GM21717 (cell line): ENCODE data around the gene MSH3.
"Not testable (repeated sequence)": the region's sequence is repeated elsewhere in the genome, so short reads cannot be mapped to it uniquely, and the experiment has no call there.

Source experiments
- ATAC-seq: cut with Tn5 transposase; IDR thresholded peaks from one replicate; pipeline ENCODE4 v1.9.1; 2021; ENCODE audit warnings: mild to moderate bottlenecking, moderate library complexity; ENCODE audit not compliant: unreplicated experiment

MSH3 gene

DNA sequence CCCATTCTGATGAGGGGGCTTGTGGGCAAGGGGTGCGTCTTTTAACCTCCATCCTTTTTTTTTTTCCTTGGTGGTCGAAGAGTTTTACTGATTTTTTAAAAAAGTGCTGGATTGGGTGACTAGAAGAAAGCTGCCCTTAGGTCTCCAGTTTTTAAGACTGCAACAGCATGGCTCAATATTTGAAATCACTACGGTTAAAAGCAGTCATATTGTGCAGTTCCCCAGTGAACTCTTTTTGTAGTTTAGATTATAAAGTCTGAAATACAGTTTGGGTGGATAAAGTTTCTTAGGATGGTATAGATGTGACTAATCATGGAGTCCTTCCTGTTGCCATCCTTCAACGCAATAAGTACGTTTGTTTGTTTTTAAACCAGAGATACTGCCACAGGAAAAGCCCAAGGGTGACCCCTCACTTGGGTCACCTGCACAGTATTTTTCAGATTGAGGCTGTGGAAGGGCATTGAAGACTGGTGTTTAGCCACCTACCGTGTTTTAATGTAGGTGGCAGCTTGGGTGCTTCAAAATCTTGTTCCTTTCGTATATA, 851 bp downstream of the MSH3 start:
- no peak for ATAC-seq

- ATAC-seq, result no peak
Observed at GRCh38 chr5:80656425-80656824, 2.0 kb downstream of the MSH3 start.

- no peak for ATAC-seq
Observed at GRCh38 chr5:80659106-80659505, 4.7 kb downstream of the MSH3 start.

- not testable (repeated sequence) for ATAC-seq
Observed at GRCh38 chr5:80660661-80661060, 6.2 kb downstream of the MSH3 start.

DNA sequence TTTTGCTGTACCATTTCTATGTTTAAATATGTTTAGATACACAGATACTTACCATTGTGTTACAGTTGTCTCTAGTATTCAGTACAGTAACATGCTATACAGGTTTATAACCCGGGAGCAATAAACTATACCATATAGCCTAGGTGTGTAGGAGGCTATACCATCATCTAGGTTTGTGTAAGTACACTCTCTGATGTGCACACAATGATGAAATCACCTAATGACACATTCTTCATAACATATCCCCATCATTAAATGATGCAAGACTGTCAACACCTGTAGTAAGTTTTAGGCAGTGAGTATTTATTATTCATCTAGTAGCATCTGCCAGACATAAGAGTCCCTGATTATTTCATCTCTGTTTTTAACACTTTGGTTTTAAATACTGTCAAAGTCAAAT, 7.7 kb downstream of the MSH3 start:
- no peak for ATAC-seq

DNA sequence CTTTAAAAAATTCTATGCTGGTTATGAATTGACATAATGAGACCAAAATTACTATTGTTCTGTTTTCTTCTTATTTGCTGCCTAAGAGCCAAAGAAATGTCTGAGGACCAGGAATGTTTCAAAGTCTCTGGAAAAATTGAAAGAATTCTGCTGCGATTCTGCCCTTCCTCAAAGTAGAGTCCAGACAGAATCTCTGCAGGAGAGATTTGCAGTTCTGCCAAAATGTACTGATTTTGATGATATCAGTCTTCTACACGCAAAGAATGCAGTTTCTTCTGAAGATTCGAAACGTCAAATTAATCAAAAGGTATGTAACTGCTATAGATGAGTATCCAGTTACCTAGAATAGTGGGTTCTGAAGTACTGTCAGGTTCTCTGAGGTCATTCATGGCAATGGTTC, 10.6 kb downstream of the MSH3 start:
- ATAC-seq, result no peak

DNA sequence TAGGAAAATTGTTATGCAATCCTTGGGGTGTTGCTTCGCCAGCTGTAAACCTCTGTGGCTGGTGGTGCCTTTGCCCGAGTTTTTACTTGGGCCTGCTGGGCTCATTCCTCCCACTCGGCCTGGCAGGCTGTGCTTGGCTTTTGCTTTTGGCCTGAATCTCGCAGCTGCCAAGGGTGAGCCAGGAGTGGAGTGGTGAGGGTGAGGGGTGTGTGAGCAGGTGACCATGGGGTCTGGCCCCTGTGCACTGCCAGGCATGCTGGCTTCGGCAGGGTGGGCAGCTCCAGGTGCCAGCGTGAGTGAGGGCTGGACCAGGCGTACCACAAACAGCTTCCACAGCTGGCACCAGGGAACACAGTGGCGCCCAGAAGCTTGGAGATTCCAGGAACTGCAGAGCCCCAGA, 12.9 kb downstream of the MSH3 start:
- ATAC-seq, result no peak

DNA sequence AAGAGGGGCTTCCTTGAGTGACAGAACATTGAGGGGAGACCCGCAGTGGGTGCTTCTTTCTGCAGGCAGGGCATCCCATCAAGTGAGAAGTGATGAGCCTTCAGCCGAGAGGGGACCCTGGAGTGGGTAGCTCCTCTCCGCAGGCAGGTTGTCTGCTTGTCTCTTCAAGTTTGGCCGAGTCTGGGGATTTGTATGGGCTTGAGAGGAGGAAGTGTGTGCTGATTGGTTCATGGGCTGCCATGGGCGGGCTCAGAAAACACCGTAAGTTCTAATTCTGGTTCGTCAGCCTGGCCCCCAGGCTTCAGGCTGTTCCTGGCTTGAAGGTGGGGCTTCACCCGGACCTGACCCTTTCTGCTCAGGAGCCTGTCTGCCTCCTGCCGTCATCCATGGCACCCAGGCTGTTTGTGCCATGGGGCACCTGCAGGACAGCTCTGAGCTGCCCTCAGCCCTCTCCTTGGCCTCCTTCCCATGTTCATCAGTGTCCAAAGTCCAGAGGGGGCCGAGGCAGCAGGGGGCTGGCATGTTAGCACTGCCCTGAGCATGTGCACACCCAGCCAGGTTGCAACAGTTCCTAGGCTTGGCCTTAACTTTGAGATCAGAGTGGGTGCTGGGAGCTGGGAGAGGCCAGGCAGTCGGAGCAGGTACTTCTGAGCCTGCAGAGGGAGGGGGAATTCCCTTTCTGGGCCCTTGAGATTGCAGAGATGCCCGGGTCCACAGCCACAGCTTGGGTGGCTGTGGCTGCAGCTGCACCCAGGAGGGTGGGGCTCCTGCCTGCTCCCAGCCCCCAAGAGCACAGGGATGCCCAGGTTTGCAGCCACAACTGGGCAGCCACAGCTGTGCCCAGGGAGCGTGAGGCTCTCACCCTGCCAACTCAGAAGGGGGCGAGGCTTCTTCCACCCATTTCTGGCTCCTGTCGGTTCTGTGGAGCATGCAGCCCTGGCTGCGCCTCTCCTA, 13.8 kb downstream of the MSH3 start:
- ATAC-seq, result peak; percentile 68

DNA sequence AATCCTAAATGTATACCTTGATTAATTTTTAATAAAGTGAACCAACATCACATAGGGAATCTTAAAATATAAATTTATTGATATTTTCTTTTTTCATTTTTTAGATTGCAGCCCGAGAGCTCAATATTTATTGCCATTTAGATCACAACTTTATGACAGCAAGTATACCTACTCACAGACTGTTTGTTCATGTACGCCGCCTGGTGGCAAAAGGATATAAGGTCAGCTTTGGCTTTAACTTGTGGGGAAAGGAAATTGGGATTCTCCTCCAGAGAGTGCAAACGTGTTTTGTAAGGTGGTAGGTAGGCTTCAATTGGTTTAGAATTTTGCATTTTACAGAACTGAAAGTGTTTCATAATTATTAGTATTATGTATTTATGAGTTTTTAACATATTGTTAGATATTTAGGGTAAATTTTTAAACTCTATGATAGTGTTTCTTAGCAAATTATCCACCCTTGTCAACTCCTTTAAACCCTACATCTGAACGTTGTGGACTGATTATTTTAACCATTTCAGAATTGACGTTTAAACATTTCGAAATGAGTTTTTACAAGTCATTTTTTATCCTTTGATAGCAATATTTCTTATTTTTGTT, 17.8 kb downstream of the MSH3 start:
- ATAC-seq, result peak; percentile 52

DNA sequence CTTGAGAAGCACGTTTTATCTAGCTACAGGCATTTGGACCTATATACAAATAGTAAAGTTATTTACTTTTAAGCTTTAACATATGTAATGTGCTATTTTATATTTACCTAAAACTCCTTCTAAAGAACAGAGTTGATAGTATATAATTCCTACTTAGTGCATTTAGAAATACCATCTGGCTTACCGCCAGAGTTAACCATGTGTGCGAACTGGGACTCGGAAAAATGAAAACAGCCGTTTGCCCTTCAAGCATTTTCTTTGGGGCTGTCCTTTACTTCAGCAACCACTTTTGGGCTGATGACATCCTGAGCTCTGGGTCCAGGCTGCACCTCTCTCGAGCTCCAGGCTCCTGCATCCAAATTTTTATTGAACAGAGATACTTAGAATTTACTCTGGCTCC, 22.3 kb downstream of the MSH3 start:
- no peak for ATAC-seq

DNA sequence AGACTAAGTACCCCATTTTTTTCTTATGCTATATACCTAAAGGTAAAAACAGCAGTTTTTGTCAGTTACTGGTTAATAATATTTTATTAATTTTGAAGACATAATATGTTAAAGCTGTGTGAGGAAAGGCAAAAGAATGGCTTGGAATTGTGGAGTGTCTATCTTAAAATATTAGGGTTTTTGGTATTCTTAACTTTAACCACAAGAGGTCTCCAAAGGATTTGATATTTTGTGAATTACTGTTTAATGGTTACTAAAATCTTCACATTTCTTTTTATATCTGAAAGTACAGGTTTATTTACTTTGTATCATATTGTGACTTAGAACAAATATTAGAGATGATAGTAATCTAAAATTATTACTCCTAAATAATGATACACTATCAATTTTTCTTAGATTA, 32.3 kb downstream of the MSH3 start:
- ATAC-seq, result no peak

- no peak for ATAC-seq
Observed at GRCh38 chr5:80688648-80689420, 34.4 kb downstream of the MSH3 start.

GRCh38 chr5:80689627-80690026, 35.2 kb downstream of the MSH3 start:
- no peak for ATAC-seq

- ATAC-seq, result no peak
Observed at GRCh38 chr5:80695666-80696065, 41.2 kb downstream of the MSH3 start.

- ATAC-seq, result no peak
Observed at GRCh38 chr5:80696450-80696849, 42.0 kb downstream of the MSH3 start.

GRCh38 chr5:80697100-80697499, 42.6 kb downstream of the MSH3 start:
- no peak for ATAC-seq

GRCh38 chr5:80698369-80698768, 43.9 kb downstream of the MSH3 start:
- ATAC-seq, result no peak

DNA sequence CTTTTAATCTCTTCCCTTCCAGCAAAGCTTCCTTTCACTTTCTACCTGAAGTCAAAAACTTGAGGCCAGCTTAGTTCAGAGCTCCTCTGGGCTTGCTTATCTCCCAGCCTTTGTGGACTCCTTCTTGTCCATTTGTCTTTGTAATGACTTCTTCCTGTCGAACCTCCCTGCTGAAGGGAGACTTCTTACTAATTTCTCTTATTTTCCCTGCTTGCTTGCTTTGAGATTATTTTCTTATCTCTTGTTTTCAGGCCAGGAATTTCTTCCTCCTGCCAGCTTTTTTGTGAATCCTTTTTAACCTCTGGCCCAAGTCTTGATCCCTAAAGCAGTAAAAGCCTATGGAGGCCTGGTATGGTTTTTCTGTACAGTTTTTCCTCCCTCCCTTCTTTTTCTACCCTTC, 47.1 kb downstream of the MSH3 start:
- ATAC-seq, result no peak

DNA sequence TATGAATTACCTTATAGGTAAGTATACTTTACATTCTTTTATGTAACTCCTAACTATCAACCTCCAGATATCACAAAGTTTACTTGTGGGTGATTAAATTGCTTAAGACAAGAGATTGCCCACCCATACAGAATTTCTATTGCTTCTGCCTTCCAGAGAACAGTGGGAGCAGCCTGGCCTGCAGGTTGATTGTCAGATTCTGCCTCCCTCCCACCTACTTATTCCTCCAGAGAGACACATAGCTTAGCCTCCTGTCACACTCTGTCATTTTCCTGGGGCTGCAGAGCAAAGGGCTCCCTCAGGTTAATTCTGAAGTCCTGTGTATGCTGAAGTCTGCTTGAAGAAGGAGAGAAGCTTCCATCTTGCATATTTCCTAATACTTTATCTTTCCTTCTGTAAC, 48.8 kb downstream of the MSH3 start:
- no peak for ATAC-seq

DNA sequence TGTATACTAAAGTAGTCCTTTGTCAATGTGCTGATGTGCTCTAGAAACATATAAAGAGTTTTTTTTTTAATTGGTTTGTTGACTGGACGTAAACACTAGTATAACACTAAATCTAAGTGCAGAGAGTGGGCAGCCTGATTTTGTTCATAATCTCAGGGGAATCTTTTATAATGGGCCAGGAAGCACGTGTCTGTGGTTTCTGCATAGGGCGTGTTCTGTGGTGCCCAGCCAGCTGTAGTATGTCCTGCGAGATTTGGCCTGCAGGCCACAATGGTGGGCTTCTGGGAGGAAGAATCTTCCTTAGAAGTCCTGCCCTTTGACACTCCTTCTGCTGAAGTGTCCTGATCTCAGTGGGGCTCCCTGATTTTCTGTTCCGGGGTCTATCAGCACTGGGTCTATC, 49.3 kb downstream of the MSH3 start:
- ATAC-seq, result no peak

DNA sequence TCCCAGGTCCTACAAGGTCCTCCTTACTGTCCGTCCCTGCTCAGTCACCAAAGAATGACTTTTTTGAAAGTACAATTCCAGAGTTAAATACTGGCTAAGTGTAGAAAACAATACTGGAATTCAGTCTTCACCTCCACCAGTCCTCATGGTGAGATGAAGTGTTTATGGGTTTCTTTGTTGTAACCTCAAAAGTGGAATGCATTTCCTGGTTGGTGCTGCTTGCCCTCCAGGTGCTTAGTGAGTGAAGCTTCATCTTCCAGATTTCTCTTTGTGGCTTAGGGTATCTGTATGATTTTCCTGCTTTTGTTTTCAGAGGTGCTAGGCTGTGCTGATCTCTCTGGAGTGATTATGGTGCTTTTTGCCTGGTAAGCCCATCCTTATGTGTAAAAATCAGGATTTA, 49.8 kb downstream of the MSH3 start:
- no peak for ATAC-seq
